Right cardiac atrium (tissue), 5 donors: ENCODE measurements around the gene RAMP1. TPM values are rescaled to one million over a fixed set of nuclear protein-coding genes. Genes with fewer than 3 reads are reported as not detected.
"Not testable (repeated sequence)": the region's sequence is repeated elsewhere in the genome, so short reads cannot be mapped to it uniquely, and the experiment has no call there.

Experiments used
- ATAC-seq, 2 donors: fragments of 200-7000 bp; cut with Tn5 transposase; one replicate each; pipeline versions ENCODE4 v1.8.0 to v1.9.1; 2020; ENCODE audit warnings: moderate library complexity in 2 of 2, mild to moderate bottlenecking in 1 of 2
- DNase-seq, 3 donors: peaks; one replicate each; pipeline ENCODE4 v3.0.0-alpha.2; 2020
- H3K27ac ChIP-seq: one replicate; pipeline ENCODE4 v1.5.1; 2013; ENCODE audit warnings: mild to moderate bottlenecking, low read length, control low read depth, moderate library complexity
- H3K27me3 ChIP-seq: one replicate; pipeline ENCODE4 v1.6.1; 2013; ENCODE audit not compliant: control insufficient read depth, insufficient read depth
- H3K4me1 ChIP-seq: one replicate; pipeline ENCODE4 v1.6.1; 2013; ENCODE audit warnings: low read length; ENCODE audit not compliant: control insufficient read depth, insufficient read depth
- H3K4me3 ChIP-seq: one replicate; pipeline ENCODE4 v1.5.1; 2013; ENCODE audit warnings: low read length, control low read depth
- H3K9me3 ChIP-seq: one replicate; pipeline ENCODE4 v1.6.1; 2013; ENCODE audit warnings: low read length; ENCODE audit not compliant: control insufficient read depth
- WGBS: extraction: QIAGEN DNeasy Blood & Tissue Kit; methylation state at CpG from one replicate; pipeline ENCODE4 v1.1.7; 2013; 5-methylcytosine and 5-hydroxymethylcytosine counted together
- intact Hi-C, 4 donors: fragments of 100-400 bp; cut with DNase I; formaldehyde crosslinking; loops; one replicate each; pipeline versions ENCODE4 v1.11.0 to v1.14.0; 2022 to 2023
- polyA plus RNA-seq: library from polyadenylated mRNA; stranded (reverse); fragments of 200-250 nt; gene quantifications from one replicate; pipeline ENCODE4 v1.2.3, GENCODE V29; 2013
- total RNA-seq, 4 donors: library from RNA; stranded (reverse); fragmentation: NEBNext Ultra II Directional; extraction: Animal tissue kit (Norgen Biotek cat#: 25700); gene quantifications; one replicate each; pipeline ENCODE4 v1.2.1, GENCODE V29; 2021
- donor health status: healthy with polysubstance abuse.
- donor health status: DM: no; HTN: yes; CAD: no.
- donor health status: DM: no; HTN: no; CAD: no.
- donor health status: DM: no; HTN: yes; CAD: no; lungs with severe emphysema.
- donor health status: DM: yes; HTN: yes; CAD: no.

The RAMP1 gene
- total and polyA plus RNA-seq, 5 donors: 122 to 276 (median 164) TPM

- Histone ChIP-seq H3K9me3 (no peaks in the 10 kb centered on the region), H3K27me3 (no peaks in the 10 kb centered on the region), H3K4me3 (no peak overlapping the region), H3K27ac (no peak overlapping the region), H3K4me1 (no peaks in the 10 kb centered on the region)
- ATAC-seq (no peak), DNase-seq (no peak)
- 95% methylated on average over 1 of the region's 1 CpG for WGBS
- intact Hi-C loops: no loop called here
These were observed 25.9 kb upstream of the RAMP1 start for GRCh38 chr2:237833546-237833945.

- H3K27me3 ChIP-seq: no peaks in the 10 kb centered on the region
- intact Hi-C loops: no loop called here
- WGBS: 73% methylated on average over 3 of the region's 3 CpGs
- no peaks in the 10 kb centered on the region for H3K4me1 ChIP-seq
- no peak overlapping the region for H3K4me3 ChIP-seq
- no peak for DNase-seq
- H3K27ac ChIP-seq: no peak overlapping the region
- no peaks in the 10 kb centered on the region for H3K9me3 ChIP-seq
- no peak for ATAC-seq
These were observed 24.1 kb upstream of the RAMP1 start for GRCh38 chr2:237835372-237835771.

GRCh38 chr2:237841051-237841450 lies 18.4 kb upstream of the RAMP1 start:
- DNase-seq (no peak), ATAC-seq (no peak)
- intact Hi-C loops: no loop called here
- Histone ChIP-seq H3K27ac (no peak overlapping the region), H3K27me3 (no peaks in the 10 kb centered on the region), H3K4me3 (no peak overlapping the region), H3K9me3 (no peaks in the 10 kb centered on the region), H3K4me1 (no peaks in the 10 kb centered on the region)
- 75% methylated on average over 4 of the region's 4 CpGs for WGBS

- not testable (repeated sequence) for H3K9me3 ChIP-seq
These were observed 10.5 kb upstream of the RAMP1 start for GRCh38 chr2:237848940-237849339.

GRCh38 chr2:237854295-237854694 lies 5.1 kb upstream of the RAMP1 start:
- H3K9me3 ChIP-seq: no peaks in the 10 kb centered on the region
- WGBS: 83% methylated on average over 3 of the region's 3 CpGs
- no peak for ATAC-seq
- intact Hi-C loops: loop anchor here in 1 of 4 donors (10.0 kb wide), 1 partner anchor 411 kb away; no protein-coding TSS in a partner anchor
- H3K4me3 ChIP-seq: no peak overlapping the region
- no peak overlapping the region for H3K27ac ChIP-seq
- DNase-seq: no peak
- H3K27me3 ChIP-seq: no peaks in the 10 kb centered on the region
- no peaks in the 10 kb centered on the region for H3K4me1 ChIP-seq

More at GRCh38 chr2:237848940-237849339, 10.5 kb upstream of the RAMP1 start:
- H3K27ac ChIP-seq, H3K27me3 ChIP-seq, H3K4me1 ChIP-seq, ATAC-seq, H3K4me3 ChIP-seq, intact Hi-C loops, DNase-seq: not testable (repeated sequence)
- WGBS: 95% methylated on average over 12 of the region's 12 CpGs

- Histone ChIP-seq H3K27ac (no peak overlapping the region), H3K4me1 (no peaks in the 10 kb centered on the region), H3K27me3 (no peaks in the 10 kb centered on the region), H3K9me3 (no peaks in the 10 kb centered on the region), H3K4me3 (no peak overlapping the region)
- intact Hi-C loops: loop anchor here in 2 of 4 donors (2.0 to 10.0 kb wide), 2 partner anchors 403 to 407 kb away; no protein-coding TSS in a partner anchor
- DNase-seq (no peak), ATAC-seq (peak in 1 of 2 donors; percentile 13)
- WGBS: 77% methylated on average over 8 of the region's 8 CpGs
These were observed 1.6 kb upstream of the RAMP1 start for GRCh38 chr2:237857791-237858190.

- intact Hi-C loops: loop anchor here in 2 of 4 donors (2.0 to 10.0 kb wide), 2 partner anchors 402 to 406 kb away; no protein-coding TSS in a partner anchor
- Histone ChIP-seq H3K4me3 (no peak overlapping the region), H3K27ac (no peak overlapping the region), H3K9me3 (no peaks in the 10 kb centered on the region), H3K27me3 (no peaks in the 10 kb centered on the region), H3K4me1 (no peaks in the 10 kb centered on the region)
- DNase-seq (peak; percentile 62 to 82 (median 82)), ATAC-seq (peak; percentile 83 to 90)
- 48% methylated on average over 14 of the region's 14 CpGs for WGBS
These were observed 935 bp upstream of the RAMP1 start for GRCh38 chr2:237858294-237859081.

- WGBS: 49% methylated on average over 15 of the region's 15 CpGs
- DNase-seq (peak in 1 of 3 donors; percentile 42), ATAC-seq (no peak)
- Histone ChIP-seq H3K4me1 (no peaks in the 10 kb centered on the region), H3K27ac (no peak overlapping the region), H3K27me3 (no peaks in the 10 kb centered on the region), H3K4me3 (peak overlapping the region; percentile 55), H3K9me3 (no peaks in the 10 kb centered on the region)
- intact Hi-C loops: loop anchor here in 2 of 4 donors (2.0 to 10.0 kb wide), 2 partner anchors 402 to 406 kb away; no protein-coding TSS in a partner anchor
These were observed 365 bp upstream of the RAMP1 start for GRCh38 chr2:237859082-237859433.

- intact Hi-C loops: no loop called here
- H3K9me3 ChIP-seq: no peaks in the 10 kb centered on the region
- no peak for ATAC-seq
- 48% methylated on average over 22 of the region's 22 CpGs for WGBS
- H3K4me3 ChIP-seq: peak overlapping the region; percentile 55
- H3K4me1 ChIP-seq: peaks cover 2% of the 10 kb centered on the region
- DNase-seq: peak in 2 of 3 donors; percentile 47 to 56
- H3K27me3 ChIP-seq: no peaks in the 10 kb centered on the region
- peak overlapping the region; percentile 28 for H3K27ac ChIP-seq
These were observed 981 bp downstream of the RAMP1 start for GRCh38 chr2:237860273-237860935.

GRCh38 chr2:237861875-237862527 lies 2.6 kb downstream of the RAMP1 start:
- peaks cover 2% of the 10 kb centered on the region for H3K4me1 ChIP-seq
- DNase-seq (no peak), ATAC-seq (no peak)
- no peak overlapping the region for H3K27ac ChIP-seq
- H3K9me3 ChIP-seq: no peaks in the 10 kb centered on the region
- H3K4me3 ChIP-seq: no peak overlapping the region
- intact Hi-C loops: no loop called here
- 74% methylated on average over 11 of the region's 11 CpGs for WGBS
- H3K27me3 ChIP-seq: no peaks in the 10 kb centered on the region

GRCh38 chr2:237862528-237862895 lies 3.1 kb downstream of the RAMP1 start:
- H3K27ac ChIP-seq: no peak overlapping the region
- H3K4me3 ChIP-seq: no peak overlapping the region
- peaks cover 2% of the 10 kb centered on the region for H3K4me1 ChIP-seq
- H3K27me3 ChIP-seq: no peaks in the 10 kb centered on the region
- WGBS: 88% methylated on average over 8 of the region's 8 CpGs
- DNase-seq (peak in 1 of 3 donors; percentile 41), ATAC-seq (no peak)
- intact Hi-C loops: no loop called here
- H3K9me3 ChIP-seq: no peaks in the 10 kb centered on the region
